DMS114 treated with DMSO at 0.1 percent for 48 hours (cell line): ENCODE data around the gene TPRN.
A peak's percentile ranks its signal among the peaks of the same experiment; 100 is the strongest.

ENCODE experiments used
- DNase-seq: peaks from one replicate; lab custom pipeline; 2025; ENCODE audit not compliant: unreplicated experiment; lab: John Stamatoyannopoulos, UW

TPRN gene

GRCh38 chr9:137236936-137237421 is 36.4 kb upstream of the TPRN start:
- no peak for DNase-seq

- DNase-seq = peak; percentile 17
Measured at GRCh38 chr9:137236238-137236935, 35.8 kb upstream of the TPRN start.

DNA sequence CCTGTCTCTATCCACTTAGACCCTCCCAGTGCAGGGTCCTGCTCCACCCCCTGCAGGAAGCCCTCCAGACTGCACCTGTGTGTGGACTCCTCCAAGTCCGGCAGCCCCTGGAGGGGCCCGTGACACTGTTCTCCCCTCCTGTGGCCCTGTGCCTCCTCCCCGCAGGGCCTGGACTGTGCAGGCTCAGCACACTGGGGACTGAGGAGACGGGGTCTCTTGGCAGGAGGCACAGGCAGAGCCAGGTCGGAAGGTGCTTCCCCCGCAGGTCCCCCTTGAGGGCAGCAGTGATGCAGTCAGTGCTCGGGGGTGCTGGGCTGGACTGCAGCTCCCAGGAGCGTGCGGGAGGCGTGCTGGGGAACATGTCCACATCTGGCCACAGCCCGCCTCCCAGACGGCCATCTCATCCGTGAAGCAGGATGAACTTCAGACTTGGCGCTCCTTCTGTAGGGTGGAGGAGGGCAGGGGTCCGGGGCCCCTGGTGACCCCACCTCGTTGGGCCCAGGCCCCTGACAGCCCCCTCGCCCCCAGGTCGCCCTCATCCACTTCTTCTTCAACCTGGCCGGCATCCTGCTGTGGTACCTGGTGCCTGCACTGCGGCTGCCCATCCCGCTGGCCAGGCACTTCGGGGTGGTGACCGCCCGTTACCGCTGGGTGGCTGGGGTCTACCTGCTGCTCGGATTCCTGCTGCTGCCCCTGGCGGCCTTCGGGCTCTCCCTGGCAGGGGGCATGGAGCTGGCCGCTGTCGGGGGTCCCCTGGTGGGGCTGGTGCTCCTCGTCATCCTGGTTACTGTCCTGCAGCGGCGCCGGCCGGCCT is 35.1 kb upstream of the TPRN start:
- DNase-seq = no peak

GRCh38 chr9:137234758-137235423 is 34.4 kb upstream of the TPRN start:
- no peak for DNase-seq

- DNase-seq = no peak
Measured at GRCh38 chr9:137234055-137234697, 33.6 kb upstream of the TPRN start.

GRCh38 chr9:137233143-137233980 is 32.8 kb upstream of the TPRN start:
- DNase-seq = no peak

- DNase-seq = no peak
Measured at GRCh38 chr9:137232510-137232909, 32.0 kb upstream of the TPRN start.

DNA sequence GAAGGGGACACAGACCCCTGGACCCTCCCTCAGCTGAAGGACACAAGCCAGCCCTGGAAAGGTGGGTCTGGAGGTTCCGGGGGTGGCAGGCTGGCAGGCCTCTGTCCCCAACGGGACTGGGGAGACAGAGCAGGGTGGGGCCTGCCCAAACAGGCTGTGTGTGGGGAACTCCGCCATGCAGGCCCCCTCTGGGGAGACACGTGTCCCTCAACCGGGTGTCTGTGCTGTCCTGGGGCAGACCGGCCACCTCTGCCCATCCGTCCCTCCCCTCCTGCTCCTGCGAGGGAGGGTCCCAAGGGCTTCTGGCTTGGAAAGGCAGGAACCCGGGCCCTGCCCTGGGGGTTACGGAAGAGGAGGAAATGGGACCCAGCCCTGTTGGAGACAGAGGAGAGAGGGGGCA is 31.6 kb upstream of the TPRN start:
- DNase-seq = no peak

- DNase-seq = no peak
Measured at GRCh38 chr9:137231372-137232039, 31.0 kb upstream of the TPRN start.

GRCh38 chr9:137230705-137231371 is 30.3 kb upstream of the TPRN start, which contains the start of gene SLC34A3:
Gene SLC34A3, plus strand, starts transcription at chr9:137230901. Its CDS starts 802 bp downstream, at chr9:137231703.
- no peak for DNase-seq

GRCh38 chr9:137229903-137230704 is 29.6 kb upstream of the TPRN start:
- no peak for DNase-seq

DNA sequence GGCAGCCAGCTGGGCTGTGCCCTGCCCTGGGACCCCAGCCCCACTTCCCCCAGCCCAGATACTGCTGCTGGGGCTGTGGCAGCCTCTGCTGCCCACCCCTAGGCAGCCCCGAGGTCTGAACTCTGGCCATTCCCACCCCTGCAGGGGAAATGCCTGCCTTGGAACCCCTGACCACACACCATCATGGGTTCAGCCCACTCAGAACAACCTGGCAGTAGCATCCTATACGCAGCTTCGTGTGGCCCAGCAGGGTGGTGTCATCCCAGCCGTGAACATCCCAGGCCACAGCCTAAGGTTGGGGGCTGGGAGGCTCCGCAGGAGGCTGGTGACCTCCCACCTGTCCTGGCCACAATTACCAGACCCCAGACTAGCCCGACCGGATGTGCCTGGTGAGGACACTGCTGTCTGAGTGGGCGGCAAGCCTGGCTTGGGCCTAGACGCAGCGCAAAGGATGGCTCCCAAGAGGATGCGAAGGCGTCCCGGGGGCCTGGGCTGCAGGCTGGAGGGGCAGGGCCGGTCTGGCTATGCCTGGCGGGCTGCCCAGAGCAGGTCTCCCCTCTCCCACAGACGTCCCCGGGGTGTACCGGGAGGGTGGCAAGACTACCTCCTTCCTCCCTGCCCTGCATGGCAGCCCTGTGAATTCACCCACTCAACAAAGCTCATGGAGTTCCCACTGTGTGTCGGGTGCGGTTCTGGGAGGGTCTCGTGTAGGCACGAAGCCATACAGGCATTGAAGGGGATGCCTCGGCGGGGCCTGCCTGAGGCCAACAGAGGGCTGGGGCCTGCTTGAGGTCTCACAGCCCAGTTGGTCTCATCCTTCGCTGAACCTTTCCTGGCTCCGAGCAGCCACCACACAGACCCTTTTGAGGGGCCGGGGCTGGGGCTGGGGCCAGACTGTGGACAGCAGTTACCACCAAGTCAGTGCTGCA is 28.7 kb upstream of the TPRN start:
- no peak for DNase-seq

- no peak for DNase-seq
Measured at GRCh38 chr9:137228506-137228967, 28.0 kb upstream of the TPRN start.

GRCh38 chr9:137227853-137228505 is 27.4 kb upstream of the TPRN start:
- DNase-seq = no peak

DNA sequence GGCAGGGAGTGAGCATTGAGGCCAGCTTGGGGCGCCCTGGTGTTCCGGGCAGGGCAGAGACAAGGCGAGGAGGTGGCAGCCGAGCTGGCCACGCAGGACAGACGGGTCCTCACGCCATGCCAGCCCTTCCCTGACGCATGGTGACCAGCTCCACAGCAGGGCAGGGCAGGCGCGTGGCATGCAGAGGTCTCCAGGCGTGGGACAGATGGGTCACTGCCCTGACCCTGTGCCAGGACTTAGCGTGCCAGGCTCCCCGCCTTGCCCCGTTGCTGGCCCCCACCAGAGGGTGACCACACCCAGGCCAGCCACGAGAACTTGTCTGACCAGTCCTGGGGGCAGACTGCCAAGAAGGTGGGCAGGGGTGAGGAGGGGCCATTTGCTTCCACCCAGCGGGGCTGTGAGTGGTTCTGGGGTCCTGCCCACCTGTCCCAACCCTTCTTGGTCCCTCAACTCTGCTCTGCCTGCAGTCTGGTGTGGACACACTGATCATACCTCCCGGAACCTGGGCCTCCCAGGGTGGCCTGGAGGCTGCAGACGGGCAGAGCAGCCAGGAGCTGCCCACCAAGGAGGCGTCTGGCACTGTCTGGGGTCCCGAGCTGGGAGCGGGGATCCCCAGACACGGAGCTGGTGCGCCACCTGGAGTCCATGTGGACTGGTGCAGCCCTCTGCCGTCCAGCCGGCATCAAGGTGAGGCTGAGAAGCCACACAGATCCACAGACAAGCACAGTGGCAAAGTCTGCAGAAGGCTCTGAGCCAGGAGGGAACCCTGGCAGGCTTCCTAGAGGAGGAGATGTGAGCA is 26.7 kb upstream of the TPRN start, which contains the start of gene RNF224:
Gene RNF224 (plus strand): TSS at position 449 of the 799 bp plus-strand sequence. CDS start 834 bp downstream, outside the sequence.
- DNase-seq = peak; percentile 24
